ENCODE measurements around the gene LSAMP.
"Not testable (repeated sequence)": the region's sequence is repeated elsewhere in the genome, so short reads cannot be mapped to it uniquely, and the experiment has no call there.

The LSAMP gene

GRCh38 chr3:116112696-116113095, 332.6 kb downstream of the LSAMP start:
- DNase-seq (ENCODE audit: low spot score) = no peak

DNA sequence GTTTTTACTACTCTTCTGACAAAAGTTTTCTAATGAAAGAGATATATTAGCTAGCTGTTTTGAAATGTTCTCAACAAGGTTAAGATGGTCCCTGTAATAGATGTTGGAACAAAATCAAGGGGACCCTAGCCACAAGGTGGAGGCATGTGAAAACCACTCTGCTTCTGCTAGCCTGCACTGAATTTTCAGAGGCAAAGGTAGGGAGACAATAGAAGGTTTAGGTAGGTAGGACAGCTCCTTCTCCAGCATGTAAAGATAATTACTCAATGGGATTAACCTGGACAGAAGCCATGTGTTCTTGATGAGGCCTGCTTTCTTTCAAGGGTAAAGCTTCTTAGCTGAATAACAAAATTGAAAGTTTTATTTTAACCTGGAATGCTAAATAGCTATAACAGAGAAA, 333.5 kb downstream of the LSAMP start:
- peak; percentile 48 for DNase-seq (ENCODE audit: low spot score)

DNA sequence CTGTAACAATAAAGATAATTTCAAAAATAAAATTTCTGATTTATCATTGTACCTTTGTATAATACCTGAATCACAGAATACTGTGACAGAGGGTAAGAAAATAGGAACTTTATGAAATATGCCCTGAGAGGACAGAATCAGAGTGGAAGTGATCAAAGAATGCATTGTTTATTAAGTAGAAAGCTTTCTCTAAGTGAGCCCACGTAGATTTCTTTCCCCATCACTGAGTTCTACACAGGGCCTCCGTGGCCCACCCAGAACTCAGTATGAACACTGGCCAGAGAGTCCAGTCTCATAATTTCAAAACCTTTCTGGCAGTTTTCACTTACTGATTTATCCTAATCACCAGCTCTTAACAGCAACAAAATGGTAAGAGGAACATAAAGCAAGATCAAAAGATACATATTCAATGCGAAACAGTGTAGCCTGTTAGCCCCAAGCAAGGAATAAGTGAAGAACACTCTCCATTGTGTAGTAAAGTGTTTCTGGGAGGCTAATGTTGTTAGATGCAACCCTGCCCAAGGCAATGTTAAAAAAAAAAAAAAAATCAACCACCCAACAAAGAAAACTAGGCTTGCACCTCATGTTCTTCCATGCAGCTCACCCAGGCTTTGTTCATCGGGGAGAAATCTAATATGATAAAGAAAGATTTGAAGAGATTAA, 341.3 kb downstream of the LSAMP start:
- peak; percentile 15 for DNase-seq (ENCODE audit: low spot score)

DNA sequence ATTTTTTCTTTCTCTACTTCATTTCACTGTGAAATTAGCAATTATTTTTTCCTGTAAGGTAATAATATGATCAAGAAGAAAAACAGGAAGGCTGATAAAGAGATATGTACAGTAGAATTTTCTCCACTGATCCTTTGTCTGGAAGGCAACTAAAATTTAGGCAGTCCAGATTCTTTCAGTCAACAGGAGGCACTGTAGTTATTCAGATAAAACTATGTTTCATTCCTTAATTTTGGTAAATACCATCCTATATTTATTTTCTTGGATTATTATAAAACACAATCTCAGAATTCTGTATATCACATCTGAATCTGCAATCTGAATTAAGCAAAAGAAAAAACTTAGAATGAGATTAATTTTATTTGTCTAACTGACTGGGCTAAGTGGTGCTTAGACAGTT, 343.2 kb downstream of the LSAMP start:
- DNase-seq (ENCODE audit: low spot score) = no peak

DNA sequence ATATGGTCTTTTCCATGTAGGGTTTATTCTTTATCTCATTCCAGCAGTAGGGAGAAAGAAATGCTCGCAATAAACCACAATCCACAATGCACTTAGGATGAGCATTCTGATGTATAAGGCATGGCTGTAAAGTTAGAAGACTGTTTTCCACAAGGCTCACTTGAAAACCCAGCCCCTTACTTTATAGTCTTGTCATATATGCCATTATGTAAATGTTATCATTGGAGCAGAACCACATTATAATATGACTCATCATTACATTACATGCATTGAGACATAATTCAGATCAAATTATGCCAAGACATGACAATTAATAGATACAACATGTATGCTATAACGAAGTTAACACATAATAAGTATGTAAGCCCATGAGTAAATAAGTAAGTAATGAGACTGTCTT, 348.1 kb downstream of the LSAMP start:
- DNase-seq (ENCODE audit: low spot score) = no peak

DNA sequence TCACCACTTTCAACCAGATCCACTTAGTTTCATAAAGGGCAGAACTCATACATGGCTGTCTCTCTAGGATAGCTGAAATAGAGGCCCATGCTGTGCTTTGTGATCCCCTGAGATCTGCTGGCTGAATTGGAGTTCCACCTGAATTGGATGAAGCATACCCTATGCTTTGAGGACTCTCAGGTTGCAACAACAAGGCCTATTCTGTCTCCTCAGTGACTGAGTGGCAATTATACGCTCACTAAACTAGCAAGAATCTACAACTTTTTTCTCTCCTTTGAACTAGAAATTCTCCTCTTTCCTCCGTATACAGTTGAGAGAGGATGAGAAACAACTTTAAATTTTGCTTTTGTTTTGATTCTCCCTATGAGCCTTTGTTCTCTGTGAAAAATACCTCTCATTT, 348.7 kb downstream of the LSAMP start:
- DNase-seq (ENCODE audit: low spot score) = no peak

- no peak for DNase-seq (ENCODE audit: low spot score)
Observed at GRCh38 chr3:116093374-116093773, 351.9 kb downstream of the LSAMP start.

DNA sequence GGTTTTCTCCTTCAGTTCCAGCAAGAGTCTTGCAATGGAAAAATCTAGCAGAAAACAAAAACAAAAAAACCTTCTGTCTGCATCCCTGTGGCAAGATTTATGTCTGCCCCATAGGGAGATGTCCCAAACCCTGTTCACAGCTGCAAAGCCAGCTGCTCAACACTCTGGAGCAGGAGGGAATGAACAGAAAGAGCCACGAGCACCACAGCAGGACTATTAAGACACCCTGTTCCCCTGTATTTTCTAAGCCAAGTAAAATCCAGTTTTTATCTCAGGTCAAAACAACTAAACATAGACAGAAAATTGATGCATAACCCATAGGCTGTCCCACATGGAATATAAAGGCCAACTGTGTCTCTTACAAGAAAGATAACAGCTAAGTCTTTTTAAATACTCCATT, 357.9 kb downstream of the LSAMP start:
- no peak for DNase-seq (ENCODE audit: low spot score)

- DNase-seq (ENCODE audit: low spot score) = peak; percentile 55
Observed at GRCh38 chr3:116084999-116085791, 360.1 kb downstream of the LSAMP start.

- no peak for DNase-seq (ENCODE audit: low spot score)
Observed at GRCh38 chr3:116083683-116084082, 361.6 kb downstream of the LSAMP start.

DNA sequence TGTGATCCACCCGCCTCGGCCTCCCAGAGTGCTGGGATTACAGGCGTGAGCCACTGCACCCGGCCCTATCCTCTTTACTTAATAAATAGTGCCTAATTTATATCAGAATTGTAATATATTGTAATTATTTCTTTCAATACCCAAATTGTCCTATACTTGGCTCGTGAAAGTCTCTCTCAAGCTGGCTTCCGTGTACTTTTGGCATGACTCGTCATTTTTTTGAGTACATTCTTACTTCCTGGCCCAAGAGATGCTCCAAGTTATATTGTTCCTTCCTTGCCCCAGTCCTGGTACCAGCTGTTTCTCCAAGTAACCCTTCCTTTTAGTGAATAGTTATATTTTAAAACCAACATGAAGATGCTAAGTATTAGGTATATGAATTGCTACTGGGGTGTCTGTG, 366.7 kb downstream of the LSAMP start:
- no peak for DNase-seq (ENCODE audit: low spot score)

GRCh38 chr3:116077557-116077956, 367.7 kb downstream of the LSAMP start:
- no peak for DNase-seq (ENCODE audit: low spot score)

- DNase-seq (ENCODE audit: low spot score) = no peak
Observed at GRCh38 chr3:116077059-116077458, 368.2 kb downstream of the LSAMP start.

DNA sequence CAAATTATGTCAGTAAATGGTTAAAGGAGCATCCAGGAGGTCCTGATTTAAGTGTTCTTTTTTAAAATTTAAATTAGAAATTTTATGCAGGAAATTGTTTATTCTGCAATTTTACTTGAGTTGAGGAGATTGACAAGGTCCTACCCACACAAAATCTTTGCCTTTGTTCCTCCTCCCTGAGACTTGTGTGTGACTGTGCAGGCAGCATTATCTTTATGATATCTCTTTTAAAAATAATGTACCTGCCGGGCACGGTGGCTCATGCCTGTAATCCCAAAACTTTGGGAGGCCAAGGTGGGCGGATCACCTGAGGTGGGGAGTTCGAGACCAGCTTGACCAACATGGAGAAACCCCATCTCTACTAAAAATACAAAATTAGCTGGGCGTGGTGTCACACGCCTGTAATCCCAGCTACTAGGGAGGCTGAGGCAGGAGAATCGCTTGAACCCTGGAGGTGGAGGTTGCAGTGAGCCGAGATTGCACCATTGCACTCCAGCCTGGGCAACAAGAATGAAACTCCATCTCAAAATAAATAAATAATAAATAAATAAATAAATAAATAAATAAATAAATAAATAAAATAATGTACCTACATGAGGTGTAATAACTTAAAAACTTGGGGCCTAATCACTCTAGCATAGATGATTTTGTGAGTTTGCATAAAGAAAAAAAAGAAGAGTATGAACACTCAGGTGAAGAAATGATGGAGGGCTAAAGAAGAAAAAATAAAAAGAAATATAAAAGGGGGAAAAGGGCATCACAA, 374.6 kb downstream of the LSAMP start:
- not testable (repeated sequence) for DNase-seq (ENCODE audit: low spot score)

GRCh38 chr3:116070061-116070460, 375.2 kb downstream of the LSAMP start:
- DNase-seq (ENCODE audit: low spot score) = no peak

DNA sequence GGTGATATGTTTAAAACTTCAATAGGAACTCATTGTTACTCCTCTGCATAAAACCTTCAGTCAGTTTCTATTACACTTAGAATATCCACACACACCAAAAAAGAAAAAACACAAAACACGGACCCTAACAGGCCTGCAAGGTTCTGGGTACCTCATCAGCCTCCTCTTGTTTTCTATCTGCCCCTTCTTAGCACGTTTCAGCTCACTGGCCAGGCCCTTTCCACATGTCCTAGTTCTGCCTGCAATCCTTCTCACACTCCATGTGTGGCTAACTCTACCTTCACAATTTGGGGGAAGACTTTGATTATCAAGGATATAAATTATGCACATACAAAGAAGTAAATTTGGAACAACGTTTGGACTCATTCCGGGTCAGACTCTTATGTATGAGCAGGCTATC, 376.3 kb downstream of the LSAMP start:
- DNase-seq (ENCODE audit: low spot score) = no peak

DNA sequence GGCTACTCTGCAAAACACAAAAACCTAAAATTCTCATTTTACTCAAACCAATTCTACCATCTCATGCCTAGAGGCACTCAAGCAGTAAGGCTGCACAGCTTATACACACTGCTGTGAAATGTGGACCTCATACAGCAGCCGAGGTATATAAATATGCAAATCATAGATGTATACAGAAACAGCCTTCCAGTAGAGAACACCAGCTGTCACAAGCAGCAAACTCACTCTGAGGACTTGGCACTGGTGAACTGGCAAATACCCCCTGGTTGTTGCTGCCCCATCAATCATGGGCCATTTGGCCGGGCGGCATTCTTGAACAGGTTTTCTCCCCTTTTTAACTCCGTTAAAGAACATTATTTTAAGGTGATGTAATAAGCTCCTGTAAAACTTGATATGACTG, 378.0 kb downstream of the LSAMP start:
- DNase-seq (ENCODE audit: low spot score) = no peak

GRCh38 chr3:116065501-116065900, 379.8 kb downstream of the LSAMP start:
- no peak for DNase-seq (ENCODE audit: low spot score)

GRCh38 chr3:116064646-116065045, 380.6 kb downstream of the LSAMP start:
- no peak for DNase-seq (ENCODE audit: low spot score)

- peak; percentile 30 for DNase-seq (ENCODE audit: low spot score)
Observed at GRCh38 chr3:116059421-116060096, 385.7 kb downstream of the LSAMP start.

- DNase-seq (ENCODE audit: low spot score) = peak; percentile 56
Observed at GRCh38 chr3:116058844-116059243, 386.4 kb downstream of the LSAMP start.
